ENCODE measurements around the gene FOXL2NB. TPM values are rescaled to one million over a fixed set of nuclear protein-coding genes. Genes with fewer than 3 reads are reported as not detected.

The FOXL2NB gene
- total RNA-seq, 1 donor from 2014 or later: not detected

DNA sequence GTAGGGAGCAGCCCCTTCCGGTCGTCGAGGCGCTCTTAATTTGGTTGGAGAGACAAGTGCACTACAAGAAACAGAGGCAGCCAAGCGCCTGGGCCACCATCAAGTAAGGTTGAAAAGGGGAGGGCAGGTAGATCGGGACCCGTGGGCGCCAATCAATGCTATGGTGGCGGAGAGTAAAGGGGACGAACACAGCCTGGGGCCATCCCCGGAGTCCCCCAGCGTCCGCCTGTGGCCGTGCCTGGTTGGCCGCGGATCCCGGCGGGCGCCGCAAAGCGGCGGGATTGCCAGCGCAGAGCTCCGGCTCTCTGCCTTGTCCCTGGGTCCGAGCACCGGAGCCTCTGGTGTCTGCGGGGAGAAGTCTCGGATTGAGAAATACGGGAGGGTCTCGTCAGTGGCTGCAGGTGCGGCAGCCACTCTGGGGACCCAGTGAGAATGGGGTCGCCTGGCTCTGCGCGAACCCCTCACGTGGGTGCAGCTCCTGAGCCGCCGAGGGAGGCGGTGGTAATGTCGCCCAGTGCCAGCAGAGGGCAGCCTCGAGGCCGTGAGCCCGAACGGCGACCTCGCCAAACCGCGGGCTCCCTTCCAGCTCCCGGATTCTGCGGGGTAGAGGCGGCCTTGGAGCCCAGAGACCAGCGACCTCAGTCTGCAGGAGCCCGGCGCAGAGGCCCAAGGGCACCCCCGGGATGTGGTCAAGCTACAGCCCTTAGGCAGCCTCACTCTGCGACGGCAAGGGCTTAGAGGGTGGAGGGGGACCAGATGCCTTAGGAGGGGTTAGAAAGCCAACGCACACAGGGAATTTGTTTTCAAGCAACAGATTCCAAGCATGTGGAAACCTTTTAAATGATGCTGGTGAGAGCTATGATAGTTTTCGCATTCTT lies 10.9 kb upstream of the FOXL2NB start:
- TF ChIP-seq, protein P1, sequence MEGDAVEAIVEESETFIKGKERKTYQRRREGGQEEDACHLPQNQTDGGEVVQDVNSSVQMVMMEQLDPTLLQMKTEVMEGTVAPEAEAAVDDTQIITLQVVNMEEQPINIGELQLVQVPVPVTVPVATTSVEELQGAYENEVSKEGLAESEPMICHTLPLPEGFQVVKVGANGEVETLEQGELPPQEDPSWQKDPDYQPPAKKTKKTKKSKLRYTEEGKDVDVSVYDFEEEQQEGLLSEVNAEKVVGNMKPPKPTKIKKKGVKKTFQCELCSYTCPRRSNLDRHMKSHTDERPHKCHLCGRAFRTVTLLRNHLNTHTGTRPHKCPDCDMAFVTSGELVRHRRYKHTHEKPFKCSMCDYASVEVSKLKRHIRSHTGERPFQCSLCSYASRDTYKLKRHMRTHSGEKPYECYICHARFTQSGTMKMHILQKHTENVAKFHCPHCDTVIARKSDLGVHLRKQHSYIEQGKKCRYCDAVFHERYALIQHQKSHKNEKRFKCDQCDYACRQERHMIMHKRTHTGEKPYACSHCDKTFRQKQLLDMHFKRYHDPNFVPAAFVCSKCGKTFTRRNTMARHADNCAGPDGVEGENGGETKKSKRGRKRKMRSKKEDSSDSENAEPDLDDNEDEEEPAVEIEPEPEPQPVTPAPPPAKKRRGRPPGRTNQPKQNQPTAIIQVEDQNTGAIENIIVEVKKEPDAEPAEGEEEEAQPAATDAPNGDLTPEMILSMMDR (IDR thresholded peaks at IDR 0.05): peak; percentile 67
- Mint-ChIP-seq H3K27me3 (peaks cover 65% of the 10 kb centered on the region), H3K9me3 (no peaks in the 10 kb centered on the region), H3K27ac (no peak overlapping the region), H3K36me3 (ENCODE audit: low read depth) (no peaks in the 10 kb centered on the region), H3K4me1 (peaks cover 35% of the 10 kb centered on the region), H3K4me3 (peak overlapping the region; percentile 76)
- peak; percentile 89 for ATAC-seq (ENCODE audit: low read depth)
- ChIA-PET CTCF (interaction anchor here (0.7 to 2.0 kb wide), 16 partner anchors 8 to 454 kb away, joined by 3 to 11 read pairs (median 5); partner anchors contain the start of genes CEP70, FOXL2 and FOXL2NB), POLR2A (no interaction called here)
- DNase-seq: peak; percentile 70
- intact Hi-C loops (cut with micrococcal nuclease): loop anchor here (1.0 to 2.0 kb wide), 3 partner anchors 9 to 393 kb away; no protein-coding TSS in a partner anchor

DNA sequence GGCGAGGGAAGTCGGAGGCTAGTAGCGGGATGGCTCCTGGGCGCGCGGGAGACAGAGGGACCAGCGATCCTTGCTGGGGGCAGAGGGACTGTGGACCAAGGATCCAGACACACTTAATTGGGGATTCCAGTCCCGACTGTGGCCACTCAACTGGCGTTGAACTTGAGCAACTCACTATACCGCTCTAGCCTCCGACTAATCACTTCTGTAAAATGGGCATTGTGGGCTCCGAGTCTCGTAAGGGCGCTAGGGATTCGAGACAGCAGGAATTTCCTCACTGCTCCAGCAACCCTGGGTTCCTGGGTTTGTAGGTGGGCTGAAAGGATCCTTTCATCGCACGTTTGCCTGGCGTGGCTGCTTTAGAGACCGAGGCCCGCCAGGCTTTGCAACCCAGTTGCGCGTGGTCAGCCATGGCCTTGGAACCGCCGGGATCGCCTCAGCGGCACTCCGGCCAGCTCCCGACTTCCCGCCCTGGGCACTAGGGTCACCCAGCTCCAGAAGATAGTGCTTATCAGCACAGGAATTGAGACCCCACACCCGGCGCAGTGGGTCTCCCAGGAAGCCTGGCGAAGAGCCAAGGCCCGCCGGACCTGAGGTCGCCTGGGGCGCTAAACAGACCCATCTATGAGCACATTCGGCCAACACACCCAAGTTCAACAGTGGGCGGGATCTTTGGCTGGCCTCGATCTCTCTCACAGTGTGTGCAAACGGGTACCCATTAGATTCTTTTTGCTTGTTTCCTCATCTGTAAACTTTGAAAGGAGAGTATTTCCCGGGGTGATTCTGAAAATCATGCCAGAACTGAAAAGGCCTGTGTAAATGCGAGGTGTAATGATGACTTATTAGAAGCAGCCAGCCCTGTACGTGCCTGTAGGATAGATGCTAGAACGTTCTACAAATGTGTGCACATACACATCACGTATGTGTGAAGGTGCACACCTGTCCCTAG lies 10.0 kb upstream of the FOXL2NB start:
- Mint-ChIP-seq H3K4me1 (peaks cover 35% of the 10 kb centered on the region), H3K4me3 (peak overlapping the region; percentile 76), H3K27ac (no peak overlapping the region), H3K27me3 (peaks cover 74% of the 10 kb centered on the region), H3K36me3 (ENCODE audit: low read depth) (no peaks in the 10 kb centered on the region), H3K9me3 (no peaks in the 10 kb centered on the region)
- CTCF ChIA-PET: interaction anchor here (1.0 to 2.0 kb wide), 13 partner anchors 7 to 455 kb away, joined by 3 to 11 read pairs (median 6); partner anchors contain the start of genes CEP70, FOXL2 and FOXL2NB
- no peak for ATAC-seq (ENCODE audit: low read depth)
- no peak for DNase-seq
- intact Hi-C loops (cut with micrococcal nuclease): loop anchor here (1.0 to 2.0 kb wide), 3 partner anchors 8 to 392 kb away; no protein-coding TSS in a partner anchor
- POLR2A ChIA-PET: no interaction called here
- TF ChIP-seq, protein P1 (IDR thresholded peaks at IDR 0.05): no peak

DNA sequence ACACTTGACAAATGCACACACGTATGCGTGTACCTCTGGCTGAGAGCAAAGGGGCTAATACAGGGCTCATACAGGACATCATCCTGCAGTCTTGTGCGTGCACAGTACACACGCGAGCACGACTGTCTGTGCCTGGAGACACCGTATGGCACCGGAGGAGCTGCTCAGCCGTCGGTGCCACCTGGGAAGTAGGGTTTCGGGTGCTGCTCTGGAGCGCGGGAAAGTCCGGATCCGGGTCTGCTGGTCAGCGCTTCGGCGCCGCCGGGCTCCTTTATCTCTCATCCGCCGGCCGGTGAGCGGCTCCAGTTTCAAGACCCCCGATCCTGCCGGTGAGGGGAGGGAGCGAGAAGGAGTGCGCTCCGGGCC lies 9.3 kb upstream of the FOXL2NB start:
- ATAC-seq (ENCODE audit: low read depth) (no peak), DNase-seq (no peak)
- Mint-ChIP-seq H3K4me1 (peaks cover 35% of the 10 kb centered on the region), H3K27ac (no peak overlapping the region), H3K4me3 (peak overlapping the region; percentile 4), H3K9me3 (no peaks in the 10 kb centered on the region), H3K36me3 (ENCODE audit: low read depth) (no peaks in the 10 kb centered on the region), H3K27me3 (peaks cover 78% of the 10 kb centered on the region)
- ChIA-PET CTCF (no interaction called here), POLR2A (no interaction called here)
- intact Hi-C loops (cut with micrococcal nuclease): loop anchor here (2.0 kb wide), 1 partner anchor 13 kb away; no protein-coding TSS in a partner anchor
- TF ChIP-seq, protein P1 (IDR thresholded peaks at IDR 0.05): no peak

DNA sequence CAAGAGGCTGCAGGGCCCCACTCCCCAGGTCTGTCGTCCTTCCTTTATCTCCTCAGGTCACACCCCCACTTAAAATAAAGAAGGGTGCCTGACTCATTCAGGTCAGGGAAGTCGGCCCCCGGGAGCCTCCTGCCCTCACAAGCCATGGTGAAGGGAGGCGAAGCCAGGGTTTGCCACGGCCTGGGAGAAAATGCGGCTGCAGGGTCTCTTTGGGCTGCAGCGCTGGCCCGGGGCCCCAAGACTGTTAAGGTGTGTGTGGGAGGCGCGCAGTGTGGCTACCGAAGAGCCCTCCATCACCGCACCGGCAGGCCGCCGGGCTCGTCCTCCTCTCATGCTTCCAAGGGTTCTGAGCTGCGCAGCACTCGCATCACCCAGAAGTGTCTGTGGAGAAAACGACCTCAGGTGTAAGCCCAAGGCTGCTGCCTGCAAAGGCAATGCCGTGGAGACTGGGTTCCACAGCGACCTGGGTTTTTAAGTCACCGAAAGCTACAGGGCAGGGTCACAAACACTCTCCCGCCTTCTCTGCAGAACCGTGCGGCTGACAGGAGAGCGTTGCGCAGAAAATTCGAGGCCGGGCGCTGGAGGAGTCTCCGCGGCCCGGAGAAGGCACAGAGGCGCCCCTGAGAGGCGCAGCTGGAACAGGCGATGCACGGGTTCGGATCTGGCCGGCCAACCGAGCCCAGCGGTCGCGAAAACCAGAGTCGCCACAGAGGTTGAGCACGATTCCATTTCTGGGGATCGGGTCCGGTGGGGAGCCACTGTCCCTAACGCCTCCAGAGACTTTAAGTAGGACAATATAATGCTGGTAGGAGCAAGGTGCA lies 8.8 kb upstream of the FOXL2NB start:
- Mint-ChIP-seq H3K27me3 (peaks cover 76% of the 10 kb centered on the region), H3K9me3 (no peaks in the 10 kb centered on the region), H3K4me1 (peaks cover 35% of the 10 kb centered on the region), H3K36me3 (ENCODE audit: low read depth) (no peaks in the 10 kb centered on the region), H3K4me3 (peak overlapping the region; percentile 24), H3K27ac (no peak overlapping the region)
- ChIA-PET CTCF (no interaction called here), POLR2A (no interaction called here)
- intact Hi-C loops (cut with micrococcal nuclease): no loop called here
- no peak for ATAC-seq (ENCODE audit: low read depth)
- peak; percentile 18 for DNase-seq
- TF ChIP-seq, protein P1 (IDR thresholded peaks at IDR 0.05): no peak

Measured in activated B cell treated with CpG ODN at 0.5 μM for 24 hours (primary cell).